Esophagus squamous epithelium (tissue), 5 donors: ENCODE measurements around the gene ADGRV1. TPM values are rescaled to one million over a fixed set of nuclear protein-coding genes. Genes with fewer than 3 reads are reported as not detected.

Experiments used
- DNase-seq: peaks from one replicate; lab custom pipeline; 2025; lab: John Stamatoyannopoulos, UW
- H3K27ac ChIP-seq, 4 donors: fragments of 200-600 bp; sonication (generic); one replicate each; pipeline ENCODE4 v1.5.1; 2016 to 2019; ENCODE audit warnings: mild to moderate bottlenecking in 1 of 4
- H3K27me3 ChIP-seq, 4 donors: fragments of 200-600 bp; sonication (generic); 1 replicate in 3 of 4; 2 replicates in 1 of 4; pipeline versions ENCODE4 v1.5.1 to v1.6.0; 2017 to 2021; ENCODE audit warnings: antibody characterized with exemption in 1 of 4
- H3K36me3 ChIP-seq, 3 donors: fragments of 200-600 bp; sonication (generic); one replicate each; pipeline ENCODE4 v1.5.1; 2016 to 2019
- H3K4me1 ChIP-seq, 3 donors: fragments of 200-600 bp; sonication (generic); one replicate each; pipeline ENCODE4 v1.5.1; 2017 to 2019
- H3K4me3 ChIP-seq, 4 donors: fragments of 200-600 bp; sonication (generic); 1 replicate in 3 of 4; 2 replicates in 1 of 4; pipeline ENCODE4 v1.5.1; 2016 to 2019; ENCODE audit warnings: mild to moderate bottlenecking in 2 of 4, moderate library complexity in 1 of 4
- H3K9me3 ChIP-seq, 3 donors: fragments of 200-600 bp; sonication (generic); one replicate each; pipeline ENCODE4 v1.5.1; 2016 to 2019
- CTCF ChIP-seq, 6 experiments: fragments of 450-650 bp in 4 of 6; fragments of 200-600 bp in 2 of 6; sonication (generic) in 2 of 6; IDR thresholded peaks; one replicate each; pipeline ENCODE4 v1.5.1; 2016 to 2019; ENCODE audit warnings: antibody characterized with exemption in 6 of 6, mild to moderate bottlenecking in 4 of 6, moderate library complexity in 4 of 6
- POLR2A ChIP-seq, 4 donors: fragments of 450-650 bp; IDR thresholded peaks; one replicate each; pipeline ENCODE4 v1.6.1; 2017; ENCODE audit warnings: antibody characterized with exemption in 4 of 4, mild to moderate bottlenecking in 4 of 4, moderate library complexity in 3 of 4
- WGBS, 2 donors: methylation state at CpG; one replicate each; pipeline ENCODE4 v1.1.5; 2018; 5-methylcytosine and 5-hydroxymethylcytosine counted together
- intact Hi-C: fragments of 100-400 bp; cut with DNase I; formaldehyde crosslinking; loops from one replicate; pipeline ENCODE4 v1.15.0; 2022
- total RNA-seq, 4 donors: library from RNA; depleted of rRNA; stranded (reverse); fragments of >200 nt; gene quantifications; one replicate each; pipeline ENCODE4 v1.1.0, GENCODE V29; 2016
- donor health status: DM: yes; HTN: yes; CAD: no.

The ADGRV1 gene
- total RNA-seq, 4 donors from 2014 or later, result 1.9 to 14.1 (median 4.0) TPM

- DNase-seq, result no peak
- intact Hi-C loops, result no loop called here
- Histone ChIP-seq H3K4me1 (peaks cover 0 to 29% (median 3%) of the 10 kb centered on the region in 3 donors), H3K9me3 (no peaks in the 10 kb centered on the region), H3K27me3 (no peaks in the 10 kb centered on the region), H3K36me3 (no peaks in the 10 kb centered on the region), H3K27ac (no peak overlapping the region), H3K4me3 (no peak overlapping the region)
- TF ChIP-seq POLR2A (IDR thresholded peaks at IDR 0.05), result no peak
- no peak for TF ChIP-seq CTCF (IDR thresholded peaks at IDR 0.05)
- WGBS, 2 donors, result 38 to 63% methylated on average over 1 of the region's 1 CpG
These were observed 382.6 kb downstream of the ADGRV1 start for GRCh38 chr5:90941002-90941720.

GRCh38 chr5:90944116-90944515, 385.5 kb downstream of the ADGRV1 start:
- no peak for TF ChIP-seq POLR2A (IDR thresholded peaks at IDR 0.05)
- no peak for TF ChIP-seq CTCF (IDR thresholded peaks at IDR 0.05)
- Histone ChIP-seq H3K4me3 (no peak overlapping the region), H3K9me3 (no peaks in the 10 kb centered on the region), H3K4me1 (peaks cover 0 to 23% (median 3%) of the 10 kb centered on the region in 3 donors), H3K27me3 (no peaks in the 10 kb centered on the region), H3K27ac (no peak overlapping the region), H3K36me3 (no peaks in the 10 kb centered on the region)
- no peak for DNase-seq
- intact Hi-C loops, result no loop called here

- no peaks in the 10 kb centered on the region for H3K4me1 ChIP-seq
- intact Hi-C loops, result no loop called here
- TF ChIP-seq CTCF (IDR thresholded peaks at IDR 0.05) (no peak), POLR2A (IDR thresholded peaks at IDR 0.05) (no peak)
These were observed 389.1 kb downstream of the ADGRV1 start for GRCh38 chr5:90947667-90948066.

GRCh38 chr5:90948969-90949368, 390.4 kb downstream of the ADGRV1 start:
- intact Hi-C loops, result no loop called here
- DNase-seq, result no peak
- Histone ChIP-seq H3K4me3 (no peak overlapping the region), H3K27me3 (no peaks in the 10 kb centered on the region), H3K36me3 (no peaks in the 10 kb centered on the region), H3K27ac (no peak overlapping the region), H3K9me3 (no peaks in the 10 kb centered on the region), H3K4me1 (no peaks in the 10 kb centered on the region)
- TF ChIP-seq POLR2A (IDR thresholded peaks at IDR 0.05) (no peak), CTCF (IDR thresholded peaks at IDR 0.05) (no peak)
- 91 to 94% methylated on average over 2 of the region's 2 CpGs for WGBS, 2 donors

More at GRCh38 chr5:90947667-90948066, 389.1 kb downstream of the ADGRV1 start:
- H3K27me3 ChIP-seq, result no peaks in the 10 kb centered on the region
- H3K36me3 ChIP-seq, result no peaks in the 10 kb centered on the region
- no peak overlapping the region for H3K4me3 ChIP-seq
- 9 to 20% methylated on average over 1 of the region's 1 CpG for WGBS, 2 donors
- no peak for DNase-seq
- no peaks in the 10 kb centered on the region for H3K9me3 ChIP-seq
- no peak overlapping the region for H3K27ac ChIP-seq

GRCh38 chr5:90949469-90950358, 391.1 kb downstream of the ADGRV1 start:
- intact Hi-C loops, result no loop called here
- DNase-seq, result no peak
- Histone ChIP-seq H3K36me3 (no peaks in the 10 kb centered on the region), H3K27me3 (no peaks in the 10 kb centered on the region), H3K9me3 (no peaks in the 10 kb centered on the region), H3K4me1 (no peaks in the 10 kb centered on the region), H3K4me3 (no peak overlapping the region), H3K27ac (no peak overlapping the region)
- WGBS, 2 donors, result 76 to 82% methylated on average over 2 of the region's 2 CpGs
- no peak for TF ChIP-seq POLR2A (IDR thresholded peaks at IDR 0.05)
- TF ChIP-seq CTCF (IDR thresholded peaks at IDR 0.05), result no peak
